Astrocyte of the spinal cord (primary cell): ENCODE data around the gene PGA4.

Experiments
- DNase-seq: peaks from one replicate; pipeline ENCODE4 v3.0.0; 2011; ENCODE audit warnings: low read depth, low spot score
- H3K4me3 ChIP-seq: 2 replicates; pipeline ENCODE4 v1.5.1; 2011; ENCODE audit warnings: low read depth, mild to moderate bottlenecking, low read length, moderate library complexity
- CTCF ChIP-seq: IDR thresholded peaks from 2 replicates; pipeline ENCODE4 v1.5.1; 2012; ENCODE audit warnings: low read depth, mild to moderate bottlenecking, low read length, inconsistent platforms
- in situ Hi-C: cut with HindIII; loops from 2 replicates; pipeline ENCODE4 v1.10.0; 2017; ENCODE audit warnings: low sequenced_read_pairs

The PGA4 gene

DNA sequence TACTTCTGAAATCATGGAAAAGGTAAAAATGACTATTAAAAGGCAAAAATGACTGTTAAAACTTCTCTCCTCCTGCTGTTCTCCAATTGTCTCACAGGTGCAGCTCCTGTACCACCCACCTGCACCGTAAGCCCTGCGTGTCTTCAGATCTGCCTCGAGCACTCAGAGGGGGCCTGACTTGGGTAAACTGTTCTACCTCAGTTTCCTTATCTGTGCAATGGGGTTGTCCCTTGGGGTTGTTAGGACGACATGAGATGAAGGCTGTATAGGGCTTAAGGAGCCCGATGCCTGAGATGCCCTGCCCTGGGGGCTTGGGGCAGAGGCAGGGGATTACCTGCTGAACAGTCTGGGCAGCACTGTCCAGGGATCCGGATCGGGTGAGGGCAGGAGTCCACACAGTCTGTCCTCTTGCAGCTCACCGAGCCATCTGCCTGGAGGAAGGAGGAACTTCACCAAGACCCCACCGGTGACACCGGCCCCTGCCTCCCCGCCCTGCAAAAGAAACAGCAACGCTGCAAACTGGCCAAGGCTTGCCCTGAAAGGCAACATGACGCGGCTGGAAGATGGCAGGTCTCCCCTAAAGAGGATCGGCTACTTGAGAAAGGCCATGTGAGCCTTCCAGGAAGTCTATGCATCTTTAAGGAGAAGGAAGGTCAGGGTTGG, 46.6 kb downstream of the PGA4 start:
- TF ChIP-seq CTCF = no peak
- in situ Hi-C loops = no loop called here
- DNase-seq = no peak

DNA sequence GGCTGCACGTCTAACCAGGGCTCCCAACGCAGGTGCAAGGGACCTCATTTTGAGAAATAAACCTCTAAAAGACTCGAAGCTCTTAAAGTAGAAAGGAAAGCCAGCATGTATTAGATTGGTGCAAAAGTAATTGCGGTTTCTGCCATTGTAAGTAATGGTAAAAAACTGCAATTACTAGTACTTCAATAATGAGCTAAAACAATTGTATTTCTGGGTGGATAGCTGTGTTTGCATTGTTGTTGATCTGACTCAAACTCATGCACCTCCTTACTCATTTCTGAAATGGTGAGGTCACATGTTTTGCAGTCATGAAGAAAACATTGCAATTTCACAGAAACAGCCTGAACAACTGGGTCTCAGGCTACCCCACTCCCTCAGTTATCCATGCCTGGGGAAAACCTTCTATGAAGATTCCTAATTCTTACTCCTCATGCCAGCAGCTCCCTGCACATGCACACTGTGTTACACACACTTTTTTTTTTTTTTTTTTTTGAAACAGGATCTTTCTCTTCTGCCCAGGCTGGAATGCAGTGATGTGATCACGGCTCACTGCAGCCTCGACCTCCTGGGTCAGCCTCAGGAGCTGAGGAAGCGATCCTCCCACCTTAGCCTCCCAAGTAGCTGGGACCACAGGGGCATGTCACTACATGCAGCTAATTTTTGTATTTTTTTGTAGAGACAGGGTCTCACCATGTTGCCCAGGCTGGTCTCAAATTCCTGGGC, 48.4 kb downstream of the PGA4 start:
- in situ Hi-C loops = no loop called here
- DNase-seq = no peak
- H3K4me3 ChIP-seq = no peak overlapping the region
- no peak for TF ChIP-seq CTCF

More for the DNA sequence above, 46.6 kb downstream of the PGA4 start:
- H3K4me3 ChIP-seq = no peak overlapping the region

- in situ Hi-C loops = no loop called here
- H3K4me3 ChIP-seq = no peak overlapping the region
- no peak for DNase-seq
- TF ChIP-seq CTCF = no peak
These were observed 50.6 kb downstream of the PGA4 start for GRCh38 chr11:61272731-61273130.

DNA sequence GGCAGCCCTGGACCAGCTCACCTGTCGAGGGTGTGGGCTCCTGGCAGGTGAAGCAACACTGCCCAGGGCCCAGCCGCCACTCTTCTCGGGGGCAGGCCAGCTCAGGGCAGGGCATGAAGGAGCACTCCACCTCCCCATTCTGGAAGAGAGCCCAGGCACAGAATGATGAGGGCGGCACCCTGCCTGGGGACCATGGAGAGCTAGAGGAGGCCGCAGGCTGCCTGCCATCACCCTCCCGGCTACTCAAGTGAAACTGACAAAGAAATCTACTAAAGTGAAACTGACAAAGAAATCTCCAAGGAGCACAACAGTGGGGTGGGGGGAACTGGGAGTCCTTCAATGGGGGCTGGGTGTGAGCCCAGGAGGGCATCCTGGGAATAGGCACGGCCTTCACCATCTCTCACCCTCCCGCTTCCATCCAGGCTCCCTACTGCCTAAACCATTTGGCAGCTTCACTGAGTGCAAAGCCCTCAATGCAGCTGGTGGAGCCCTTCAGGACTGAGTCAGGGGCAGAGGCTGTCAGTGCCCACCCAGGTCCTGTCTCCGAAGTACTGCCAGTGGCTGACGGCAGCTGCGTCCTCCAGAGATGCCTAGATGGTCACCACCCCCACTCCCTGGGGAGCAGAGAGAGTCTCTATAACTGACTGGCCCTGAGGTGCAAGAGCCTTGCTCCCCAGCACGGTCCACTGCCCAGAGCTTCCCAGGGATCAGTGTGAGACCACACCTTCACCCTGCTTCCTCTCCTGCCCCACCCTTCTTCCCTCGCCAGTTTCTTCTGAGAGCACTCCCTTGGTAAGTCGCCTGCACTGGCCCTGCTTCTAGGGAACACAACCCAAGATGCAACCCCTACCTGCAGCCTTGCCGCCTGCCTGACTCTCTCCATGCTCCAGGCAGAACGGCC, 51.3 kb downstream of the PGA4 start:
- TF ChIP-seq CTCF = no peak
- DNase-seq = no peak
- in situ Hi-C loops = no loop called here
- no peak overlapping the region for H3K4me3 ChIP-seq

GRCh38 chr11:61274084-61274483, 51.9 kb downstream of the PGA4 start:
- TF ChIP-seq CTCF = no peak
- DNase-seq = no peak
- in situ Hi-C loops = no loop called here
- H3K4me3 ChIP-seq = no peak overlapping the region

GRCh38 chr11:61275191-61275590, 53.0 kb downstream of the PGA4 start:
- in situ Hi-C loops = no loop called here
- no peak for DNase-seq
- H3K4me3 ChIP-seq = no peak overlapping the region
- TF ChIP-seq CTCF = no peak
